GM19455 (cell line): Measurements from ENCODE around the gene COL5A3.
"Not testable (repeated sequence)": the region's sequence is repeated elsewhere in the genome, so short reads cannot be mapped to it uniquely, and the experiment has no call there.

ENCODE experiments used
- ATAC-seq: cut with Tn5 transposase; IDR thresholded peaks from one replicate; pipeline ENCODE4 v1.9.1; 2021; ENCODE audit not compliant: unreplicated experiment

Gene COL5A3

DNA sequence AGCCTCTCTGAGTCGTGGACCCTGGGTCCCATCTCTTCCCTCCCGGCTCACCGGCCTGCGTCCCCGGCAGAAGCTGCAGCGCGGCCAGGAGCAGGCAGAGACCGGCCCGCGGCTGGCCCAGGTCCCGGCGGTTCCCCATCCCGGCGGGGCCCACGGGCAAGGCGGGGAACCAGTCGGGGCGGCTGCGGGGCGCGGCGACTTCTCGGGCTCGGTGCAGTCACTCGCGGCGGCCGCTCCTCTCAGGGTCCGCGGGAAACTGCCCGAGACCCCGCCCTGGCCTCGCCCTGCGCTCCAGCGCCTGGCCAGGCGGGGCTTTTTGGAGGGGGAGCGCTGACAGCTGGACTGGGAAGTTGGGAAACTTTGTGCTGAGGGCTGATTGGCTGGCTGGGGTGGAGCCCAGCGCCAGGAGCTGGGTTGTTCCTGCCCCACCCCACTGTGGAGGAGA is at the start of gene COL5A3:
TSS of gene COL5A3 (minus strand) at position 258 of the 445 bp plus-strand sequence. CDS start at position 139, 119 bp downstream.
- no peak for ATAC-seq

DNA sequence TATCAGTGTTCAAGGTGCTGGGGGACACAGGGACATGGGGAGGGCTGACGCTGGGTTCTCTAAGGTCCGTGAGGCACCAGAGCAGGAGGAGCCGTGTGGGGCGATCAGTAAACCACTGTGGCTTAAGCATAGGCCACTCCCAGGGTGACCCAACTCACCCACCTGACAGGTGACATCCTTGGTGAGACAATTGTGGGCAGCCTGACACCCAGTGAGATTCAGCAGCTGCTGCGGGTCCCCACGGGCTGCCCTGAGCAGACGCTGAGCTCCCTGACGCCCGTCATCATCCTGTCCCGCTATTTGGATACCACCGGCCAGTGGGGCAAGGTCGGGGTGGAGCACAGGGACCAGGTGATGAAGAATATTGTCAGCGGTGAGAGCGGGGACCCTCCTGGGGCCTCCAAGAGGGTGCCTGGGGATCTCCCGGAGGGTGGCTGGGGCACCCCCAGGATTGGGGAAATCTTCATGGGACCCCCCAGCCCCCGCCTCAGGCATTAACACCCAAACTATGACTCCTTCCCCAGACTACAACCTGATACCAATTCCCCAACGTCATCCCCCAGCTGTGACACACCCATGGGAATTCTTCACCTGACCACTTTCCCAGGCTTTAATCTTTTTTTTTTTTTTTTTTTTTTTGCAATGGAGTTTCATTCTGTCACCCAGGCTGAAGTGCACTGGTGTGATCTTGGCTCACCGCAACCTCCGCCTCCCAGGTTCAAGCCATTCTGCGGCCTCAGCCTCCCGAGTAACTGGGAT is 42.5 kb upstream of the COL5A3 start:
- ATAC-seq: no peak

DNA sequence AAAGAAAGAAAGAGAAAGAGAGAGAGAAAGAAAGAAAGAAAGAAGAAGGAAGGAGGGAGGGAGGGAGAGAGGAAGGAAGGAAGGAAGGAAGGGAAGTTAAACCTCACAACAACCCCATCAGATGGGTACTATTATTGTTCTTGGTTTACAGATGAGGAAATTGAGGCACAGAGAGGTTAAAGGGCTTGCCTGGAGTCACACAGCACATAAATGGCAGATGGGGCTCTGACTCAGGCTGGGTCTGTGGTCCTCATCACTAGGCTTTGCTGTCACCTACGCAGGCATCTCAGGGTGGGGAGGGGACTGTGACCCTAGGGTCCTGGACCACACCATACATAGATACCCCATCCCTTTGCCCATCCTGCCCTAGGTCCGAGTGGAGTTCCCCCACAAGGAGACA is 39.3 kb upstream of the COL5A3 start:
- ATAC-seq: no peak

DNA sequence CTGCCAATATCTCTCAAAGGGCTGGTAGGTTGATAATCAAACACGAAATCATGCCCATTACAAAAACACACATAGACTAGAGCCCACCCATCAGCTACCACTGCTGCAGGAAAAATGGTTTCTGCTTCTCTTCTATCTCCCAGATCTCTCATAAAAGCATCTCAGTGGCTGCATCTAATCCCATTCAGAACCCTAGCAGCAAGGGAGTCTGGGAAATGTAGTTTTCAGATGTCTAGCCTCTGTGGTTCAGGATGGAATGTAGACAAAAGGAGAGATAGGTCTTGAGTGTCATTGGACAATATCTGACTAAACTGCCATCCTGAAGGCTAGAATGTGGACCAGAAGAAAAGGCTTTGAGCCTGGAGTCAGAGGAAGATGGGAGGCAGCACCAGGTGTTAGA is 35.1 kb upstream of the COL5A3 start:
- ATAC-seq: no peak

DNA sequence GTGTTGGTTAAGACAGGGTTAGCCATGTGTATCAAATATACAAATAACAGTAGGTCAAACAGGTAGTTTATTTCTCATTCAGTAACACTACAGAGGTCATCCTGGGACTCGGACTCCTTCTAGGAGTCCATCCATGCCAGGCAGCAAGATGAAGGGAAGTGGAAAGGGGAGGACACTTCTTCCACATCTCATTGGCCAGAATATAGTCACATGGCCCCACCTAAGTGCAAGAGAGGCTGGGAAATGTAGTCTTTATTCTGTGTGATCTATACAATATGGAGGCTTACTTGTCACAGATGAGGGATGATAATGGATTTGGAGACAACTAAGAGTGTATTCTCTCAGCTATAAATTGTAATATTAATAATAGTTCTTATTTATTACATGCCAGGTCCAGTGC is 34.1 kb upstream of the COL5A3 start:
- no peak for ATAC-seq

DNA sequence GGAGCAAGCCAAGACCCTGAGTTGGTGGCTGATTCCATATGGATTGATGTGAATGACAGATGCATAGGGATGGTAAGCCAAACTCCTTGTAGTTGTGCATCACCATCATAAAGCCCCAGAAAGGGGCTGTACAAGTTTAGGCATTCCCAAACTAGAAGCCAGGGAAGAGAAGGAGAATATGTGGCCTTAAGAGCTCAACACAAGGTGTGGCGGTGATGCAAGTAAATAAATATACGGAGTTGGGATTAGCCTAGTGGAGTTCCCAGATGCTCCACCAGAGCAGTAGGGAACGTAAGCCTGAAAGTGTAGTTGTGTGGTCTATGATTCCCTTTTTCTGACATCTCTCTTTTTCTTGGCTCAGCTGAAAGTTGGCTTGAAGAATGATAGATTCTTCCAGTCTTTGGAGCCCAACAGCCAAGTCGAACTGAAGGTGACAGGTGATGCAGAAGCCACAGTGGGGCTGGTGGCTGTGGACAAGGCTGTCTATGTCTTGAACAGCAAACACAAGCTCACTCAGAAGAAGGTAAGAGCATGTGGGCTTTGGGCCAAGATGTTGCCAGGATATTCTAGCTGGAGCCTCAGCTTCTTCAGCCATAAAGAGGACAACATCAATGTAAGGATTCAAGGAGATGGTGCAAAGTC is 33.1 kb upstream of the COL5A3 start:
- ATAC-seq: no peak

DNA sequence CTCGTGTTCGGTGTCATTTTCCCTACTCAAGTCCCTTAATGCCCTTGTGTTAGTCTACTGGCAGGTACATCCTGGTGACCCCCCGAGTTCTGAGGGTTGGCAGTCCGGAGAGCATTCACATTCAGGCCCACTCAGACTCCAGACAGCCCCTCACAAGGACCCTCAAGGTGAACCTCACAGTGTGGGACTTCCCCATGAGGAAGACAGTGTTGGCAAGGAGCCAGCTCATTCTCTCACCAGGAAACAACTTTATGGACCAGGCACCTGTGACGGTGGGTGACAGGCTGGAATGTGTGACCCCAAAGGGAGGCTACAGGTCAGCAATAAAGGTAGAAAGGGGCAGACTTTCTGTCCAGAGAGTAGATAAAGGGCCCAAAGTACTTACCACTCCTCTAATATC is 27.5 kb upstream of the COL5A3 start:
- no peak for ATAC-seq

DNA sequence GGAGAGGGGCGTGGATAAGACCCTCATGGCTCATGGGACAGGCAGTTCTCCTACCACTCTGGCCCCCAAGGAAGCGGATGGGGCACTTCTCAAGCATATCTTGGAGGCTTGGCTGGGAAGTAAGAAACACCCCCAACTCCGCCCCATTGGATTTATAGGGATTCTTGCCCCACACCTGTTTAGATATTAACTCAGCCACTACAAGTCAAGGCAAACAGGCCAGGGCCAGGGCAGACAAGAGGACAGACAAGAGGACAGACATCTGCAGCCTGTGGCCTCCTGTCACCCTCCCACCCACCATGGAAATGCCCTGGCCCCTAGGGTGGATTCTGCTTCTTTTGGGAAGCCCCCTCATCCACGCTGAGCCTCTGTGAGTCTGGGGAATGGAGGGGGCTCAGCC is 27.1 kb upstream of the COL5A3 start:
- no peak for ATAC-seq

DNA sequence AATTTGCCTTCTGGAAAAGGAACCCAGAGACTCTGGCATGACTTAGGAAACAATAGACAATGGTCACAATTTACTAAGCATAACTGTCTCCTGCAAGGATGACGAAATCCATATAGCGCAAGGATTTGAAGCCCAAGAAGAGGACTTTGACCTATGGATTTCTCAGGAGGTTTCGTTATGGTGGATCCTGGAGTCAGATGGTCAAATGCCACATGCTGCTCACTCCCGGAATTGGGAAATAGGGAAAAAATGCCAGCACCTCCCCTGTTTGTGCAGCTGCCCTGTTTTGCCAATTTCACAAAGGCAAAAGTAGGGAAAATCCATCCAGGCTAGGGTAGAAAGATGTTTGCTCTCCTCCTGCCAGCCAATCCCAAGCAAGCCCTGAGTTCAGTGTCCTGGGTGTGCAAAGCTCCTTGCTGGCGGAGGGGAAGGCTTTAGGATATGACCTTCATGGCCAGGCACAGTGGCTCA is 26.3 kb upstream of the COL5A3 start:
- ATAC-seq: no peak

DNA sequence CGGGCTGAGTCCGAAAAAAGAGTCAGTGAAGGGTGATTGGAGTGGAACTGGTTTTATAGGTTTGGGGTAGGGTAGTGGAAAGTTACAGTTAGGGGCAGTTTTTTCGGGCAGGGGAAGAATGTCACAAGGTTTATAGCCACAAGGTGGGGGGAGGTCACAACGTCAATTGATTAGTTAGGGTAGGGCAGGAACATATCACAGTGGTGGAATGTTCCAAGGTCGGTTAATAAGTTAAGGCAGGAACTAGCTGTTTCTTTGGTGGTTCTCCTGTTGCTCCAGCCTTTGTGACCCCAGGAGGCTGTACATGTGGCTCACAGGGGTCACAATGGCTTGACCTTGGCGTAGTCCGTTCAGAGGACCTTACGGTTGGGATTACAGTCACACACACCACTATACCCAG is 23.3 kb upstream of the COL5A3 start:
- no peak for ATAC-seq

DNA sequence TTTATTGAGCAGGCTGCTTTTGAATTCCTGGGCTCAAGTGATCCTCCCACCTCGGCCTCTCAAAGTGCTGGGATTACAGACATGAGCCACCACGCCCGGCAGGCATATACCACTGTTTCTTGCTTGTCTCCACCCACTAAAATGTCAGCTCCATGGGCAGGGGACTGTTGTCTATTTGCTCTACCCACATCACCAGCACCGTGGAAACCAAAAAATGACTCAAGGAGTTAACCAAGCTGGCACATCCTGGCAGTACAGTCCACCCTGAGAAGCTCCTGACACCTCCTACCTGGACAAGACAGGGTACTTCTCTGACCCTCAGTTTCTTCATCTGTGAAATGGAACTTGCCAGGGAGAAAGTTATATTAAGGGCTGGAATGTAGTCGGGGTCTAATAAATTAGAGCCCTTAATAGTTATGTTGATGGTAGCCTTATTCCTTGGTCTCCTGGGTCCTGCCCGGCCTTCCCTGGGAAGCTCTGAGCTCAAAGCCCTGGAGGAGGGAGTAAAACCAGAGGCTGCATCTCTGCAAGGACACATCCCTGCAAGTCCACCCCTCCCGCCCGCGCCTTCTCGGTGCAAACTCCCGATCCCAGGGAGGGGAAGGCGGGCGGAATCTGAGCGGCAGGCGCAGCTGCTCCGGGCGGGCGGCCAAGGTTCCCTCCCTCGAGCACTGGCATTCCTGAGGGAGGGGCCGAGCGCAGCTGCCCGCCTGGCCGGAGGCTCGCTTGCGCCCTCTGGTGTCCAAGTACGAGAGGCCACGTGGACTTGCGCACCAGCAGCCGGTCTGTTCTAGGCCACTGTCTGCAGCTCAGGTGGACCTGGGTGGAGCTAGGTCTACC is 17.1 kb upstream of the COL5A3 start:
- no peak for ATAC-seq

DNA sequence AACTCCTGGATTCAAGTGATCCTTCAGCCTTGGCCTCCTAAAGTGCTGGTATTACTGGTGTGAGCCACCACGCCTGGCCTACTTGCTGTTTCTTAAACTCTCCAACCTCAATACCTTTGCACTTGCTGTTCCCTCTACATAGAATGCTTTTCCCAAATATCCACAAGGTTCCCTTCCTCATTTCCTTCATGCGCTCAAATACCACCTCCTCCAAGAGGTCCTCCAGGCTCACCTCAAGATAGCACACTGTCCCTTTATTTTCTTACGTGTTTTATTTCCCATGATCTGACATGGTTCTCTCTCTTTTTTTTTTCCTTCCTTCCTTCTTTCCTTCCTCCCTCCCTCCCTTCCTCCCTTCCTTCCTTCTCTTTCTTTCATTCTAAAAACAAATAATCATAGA is 16.4 kb upstream of the COL5A3 start:
- ATAC-seq: no peak

DNA sequence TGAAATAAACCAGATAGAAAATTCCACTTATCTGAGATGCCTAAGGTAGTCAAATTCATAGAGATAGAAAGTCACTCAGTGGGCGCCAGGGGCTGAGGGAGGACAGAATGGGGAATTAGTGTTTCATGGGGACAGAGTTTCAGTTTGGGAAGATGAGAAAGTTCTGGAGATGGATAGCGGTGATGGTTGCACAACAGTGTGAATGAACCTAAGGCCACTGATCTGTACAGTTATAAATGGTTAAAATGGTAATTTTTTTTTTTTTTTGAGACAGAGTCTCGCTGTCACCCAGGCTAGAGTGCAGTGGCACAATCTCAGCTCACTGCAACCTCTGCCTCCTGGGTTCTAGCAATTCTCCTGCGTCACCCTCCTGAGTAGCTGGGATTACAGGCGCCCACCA is 12.8 kb upstream of the COL5A3 start:
- not testable (repeated sequence) for ATAC-seq

DNA sequence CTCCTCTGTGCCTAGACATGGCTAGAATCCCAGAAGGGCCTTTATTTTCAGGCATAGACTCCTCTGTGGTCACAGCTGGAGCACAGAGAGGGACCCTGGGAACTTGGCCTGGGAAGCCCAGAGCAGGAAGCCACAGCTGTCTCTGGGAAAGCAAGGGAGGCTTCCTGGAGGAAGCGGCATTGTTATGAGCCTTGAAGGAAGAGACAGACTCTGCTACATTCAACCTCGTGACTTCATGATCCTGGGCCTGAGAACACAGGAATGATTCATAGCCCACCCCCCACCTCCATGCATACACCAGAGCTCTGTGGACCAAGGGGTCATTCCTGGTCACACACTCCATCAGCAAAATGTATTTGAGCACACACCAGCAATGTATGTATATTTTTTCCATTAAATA is 11.6 kb upstream of the COL5A3 start:
- ATAC-seq: no peak

DNA sequence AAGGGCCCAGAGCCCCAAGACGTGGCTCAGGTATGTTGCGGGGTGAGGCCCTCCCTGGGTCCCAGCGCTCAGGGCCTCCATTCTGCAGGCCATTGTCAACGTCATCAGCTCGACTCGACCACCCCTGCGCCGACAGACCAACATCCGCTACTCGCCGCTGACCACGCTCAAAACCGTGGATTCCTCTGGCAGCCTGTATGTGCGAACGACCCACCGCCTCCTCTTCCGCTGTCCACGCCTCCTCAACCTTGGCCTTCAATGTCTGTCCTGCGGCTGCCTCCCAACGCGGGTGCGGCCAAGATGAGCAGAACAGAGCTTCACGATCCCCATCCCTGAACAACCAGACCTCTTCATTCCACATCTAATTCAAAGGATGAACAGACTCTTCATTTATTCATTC is 11.1 kb upstream of the COL5A3 start:
- no peak for ATAC-seq

DNA sequence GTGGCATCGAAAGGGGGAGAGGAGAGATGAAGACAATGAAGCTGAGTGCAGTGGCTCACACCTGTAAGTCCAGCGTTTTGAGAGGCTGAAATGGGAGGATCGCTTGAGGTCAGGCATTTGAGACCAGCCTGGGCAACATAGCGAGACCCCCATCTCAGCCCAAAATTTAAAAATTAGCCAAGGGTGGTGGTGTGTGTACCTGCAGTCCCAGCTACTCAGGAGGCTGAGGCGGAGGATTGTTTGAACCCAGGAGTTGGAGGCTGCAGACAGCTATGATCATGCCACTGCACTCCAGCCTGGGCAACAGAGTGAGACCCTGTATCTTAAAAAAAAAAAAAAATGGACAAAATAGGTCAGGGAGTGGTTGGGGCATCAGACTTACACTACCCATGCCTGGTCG is 10.5 kb upstream of the COL5A3 start:
- ATAC-seq: no peak

DNA sequence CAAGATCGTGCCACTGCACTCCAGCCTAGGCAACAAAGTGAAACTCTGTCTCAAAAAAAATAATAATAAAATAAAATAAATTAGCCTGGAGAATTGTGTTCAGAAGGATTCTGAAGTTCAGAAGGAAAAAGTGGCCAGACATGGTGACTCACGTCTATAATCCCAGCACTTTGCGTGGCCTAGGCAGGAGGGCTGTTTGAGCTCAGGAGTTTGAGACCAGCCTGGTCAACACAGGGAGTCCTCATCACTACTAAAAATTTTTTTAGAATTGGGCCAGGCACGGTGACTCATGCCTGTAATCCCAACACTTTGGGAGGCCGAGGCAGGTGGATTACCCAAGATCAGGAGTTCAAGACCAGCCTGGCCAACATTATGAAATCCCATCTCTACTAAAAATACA is 8.9 kb upstream of the COL5A3 start:
- no peak for ATAC-seq

DNA sequence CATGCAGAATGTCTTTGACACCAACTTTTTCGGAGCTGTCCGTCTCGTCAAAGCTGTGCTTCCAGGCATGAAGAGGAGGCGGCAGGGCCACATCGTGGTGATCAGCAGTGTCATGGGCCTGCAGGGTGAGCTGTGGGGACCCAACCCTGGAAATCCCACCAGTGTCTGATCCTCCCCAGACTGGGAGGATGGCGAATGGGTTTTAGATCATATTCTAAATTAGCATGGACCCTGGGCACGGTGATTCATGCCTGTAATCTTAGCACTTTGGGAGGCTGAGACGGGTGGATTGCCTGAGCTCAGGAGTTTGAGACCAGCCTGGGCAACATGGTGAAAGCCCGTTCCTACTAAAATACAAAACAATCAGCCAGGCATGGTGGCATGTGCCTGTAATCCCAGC is 8.5 kb upstream of the COL5A3 start:
- ATAC-seq: no peak

DNA sequence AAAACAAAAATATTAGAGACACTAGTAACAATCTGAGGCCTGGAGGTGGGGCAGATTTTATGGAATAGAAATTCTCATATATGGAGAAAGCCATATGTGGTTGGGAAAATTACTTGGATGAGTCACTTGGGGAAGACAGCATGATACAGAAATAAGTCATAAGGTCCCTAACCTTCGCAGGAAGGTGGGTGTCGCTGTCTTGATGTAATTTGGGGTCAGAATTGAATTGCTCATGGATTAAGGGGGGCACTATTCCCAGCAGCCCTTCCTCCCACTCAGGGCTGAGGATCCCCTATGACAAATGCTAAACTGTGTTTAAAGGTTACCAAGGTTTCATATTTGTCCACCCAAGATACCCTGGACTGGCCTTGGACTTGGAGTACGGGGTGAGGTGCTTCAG is 8.0 kb upstream of the COL5A3 start:
- no peak for ATAC-seq

DNA sequence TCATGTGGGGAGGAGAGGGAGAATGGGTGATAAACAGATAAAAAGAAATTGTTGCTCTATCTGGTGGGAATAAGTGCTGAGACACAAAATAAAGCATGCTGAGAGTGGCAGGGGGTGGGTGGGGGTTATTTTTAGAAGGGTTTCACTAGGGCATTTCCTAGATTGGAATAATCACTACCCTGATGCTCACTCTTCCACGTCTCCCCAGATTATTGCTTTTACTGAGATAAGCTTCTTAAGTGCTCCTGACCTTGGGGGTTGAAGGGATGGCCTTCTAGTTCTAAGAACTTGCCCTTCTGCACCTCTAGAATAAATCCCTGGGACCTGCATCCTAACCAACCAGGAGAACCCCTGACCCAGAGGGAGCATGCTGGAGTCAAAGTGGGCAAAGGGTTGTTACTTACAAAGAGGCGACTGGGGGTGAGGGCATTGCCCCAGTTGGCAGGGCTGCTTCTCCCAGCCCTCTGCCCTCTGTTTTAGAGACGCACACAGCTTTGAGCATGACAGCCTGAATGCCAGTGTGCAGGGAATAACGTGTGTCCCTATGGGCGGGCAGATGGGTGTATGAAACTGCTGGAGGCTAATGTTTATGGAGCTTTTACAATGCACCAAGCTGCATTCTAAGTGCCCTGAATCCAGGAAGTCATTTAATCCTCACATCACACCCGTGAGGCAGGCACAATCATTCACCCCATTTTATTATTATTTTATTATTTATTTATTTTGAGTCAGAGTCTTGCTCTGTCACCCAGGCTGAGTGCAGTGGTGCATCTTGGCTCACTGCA is 3.7 kb upstream of the COL5A3 start:
- no peak for ATAC-seq

DNA sequence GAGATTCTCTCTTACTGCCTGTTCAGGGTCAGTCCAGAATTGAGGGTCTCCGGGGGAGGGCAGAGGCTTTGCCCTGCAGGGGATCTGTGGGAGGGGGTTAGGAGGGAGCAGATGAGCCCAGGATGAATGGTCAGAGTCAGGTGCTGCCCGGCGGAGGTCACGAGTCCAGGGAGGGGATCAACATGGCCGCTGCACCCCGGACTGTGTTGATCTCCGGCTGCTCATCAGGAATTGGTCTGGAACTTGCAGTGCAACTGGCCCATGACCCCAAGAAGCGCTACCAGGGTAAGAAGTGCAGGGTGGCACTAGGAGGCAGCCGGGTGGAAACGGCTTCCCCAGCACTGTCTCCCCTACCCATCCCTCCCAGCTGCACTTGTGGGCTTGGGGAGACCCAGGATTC is 3.0 kb upstream of the COL5A3 start, which contains the start of gene RDH8:
TSS of gene RDH8 (plus strand) at position 168 of the 400 bp plus-strand sequence. CDS start at position 183, 15 bp downstream.
- no peak for ATAC-seq
